OCI-LY1 (cell line): ENCODE results near the gene CD93.

ENCODE experiments used
- EZH2 ChIP-seq: fragments of 200-600 bp; sonication (generic), shearing (Covaris generic); IDR thresholded peaks from 2 replicates; pipeline ENCODE4 v1.8.0; 2017; ENCODE audit warnings: borderline replicate concordance, mixed run types, mild to moderate bottlenecking, antibody characterized with exemption, low read length, moderate library complexity, mixed read lengths
- TF ChIP-seq, protein P1 (sequence below): fragments of 200-600 bp; sonication (generic), shearing (Covaris generic); IDR thresholded peaks from 2 replicates; pipeline ENCODE4 v1.5.1; 2017; ENCODE audit warnings: mild to moderate bottlenecking, antibody characterized with exemption, low read length, moderate library complexity, mixed read lengths

GRCh38 chr20:23090878-23091277, 4.8 kb upstream of the CD93 start:
- TF ChIP-seq, protein P1, sequence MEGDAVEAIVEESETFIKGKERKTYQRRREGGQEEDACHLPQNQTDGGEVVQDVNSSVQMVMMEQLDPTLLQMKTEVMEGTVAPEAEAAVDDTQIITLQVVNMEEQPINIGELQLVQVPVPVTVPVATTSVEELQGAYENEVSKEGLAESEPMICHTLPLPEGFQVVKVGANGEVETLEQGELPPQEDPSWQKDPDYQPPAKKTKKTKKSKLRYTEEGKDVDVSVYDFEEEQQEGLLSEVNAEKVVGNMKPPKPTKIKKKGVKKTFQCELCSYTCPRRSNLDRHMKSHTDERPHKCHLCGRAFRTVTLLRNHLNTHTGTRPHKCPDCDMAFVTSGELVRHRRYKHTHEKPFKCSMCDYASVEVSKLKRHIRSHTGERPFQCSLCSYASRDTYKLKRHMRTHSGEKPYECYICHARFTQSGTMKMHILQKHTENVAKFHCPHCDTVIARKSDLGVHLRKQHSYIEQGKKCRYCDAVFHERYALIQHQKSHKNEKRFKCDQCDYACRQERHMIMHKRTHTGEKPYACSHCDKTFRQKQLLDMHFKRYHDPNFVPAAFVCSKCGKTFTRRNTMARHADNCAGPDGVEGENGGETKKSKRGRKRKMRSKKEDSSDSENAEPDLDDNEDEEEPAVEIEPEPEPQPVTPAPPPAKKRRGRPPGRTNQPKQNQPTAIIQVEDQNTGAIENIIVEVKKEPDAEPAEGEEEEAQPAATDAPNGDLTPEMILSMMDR: no peak
- TF ChIP-seq EZH2: no peak
